ENCODE results near the gene LAMP5. TPM values are rescaled to one million over a fixed set of nuclear protein-coding genes. Genes with fewer than 3 reads are reported as not detected.

The LAMP5 gene
- polyA plus RNA-seq, 1 donor from 2014 or later: 0.43 TPM

DNA sequence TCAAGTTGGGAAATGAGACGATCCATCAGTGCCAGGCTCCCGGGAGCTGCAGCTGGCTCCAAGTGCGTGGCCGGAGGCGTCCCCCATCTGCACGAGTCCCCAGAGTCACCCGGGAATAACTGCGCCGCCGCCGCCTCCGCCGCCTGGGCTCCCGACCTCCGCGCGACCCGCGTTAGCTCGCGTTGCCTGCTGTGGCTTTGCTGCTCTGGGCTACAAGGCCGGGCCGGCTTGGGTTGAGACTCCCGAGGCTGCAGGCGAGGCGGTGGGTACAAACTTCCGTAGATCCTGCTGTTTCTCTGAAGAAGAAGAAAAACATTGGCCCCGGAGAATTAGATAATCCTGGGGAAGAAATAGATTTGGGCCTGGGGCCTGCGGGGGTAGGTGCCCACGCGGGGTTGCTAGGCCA is 7.4 kb upstream of the LAMP5 start:
- Histone ChIP-seq H3F3A (ENCODE audit: insufficient read depth, low read length, poor library complexity, severe bottlenecking) (no peaks in the 10 kb centered on the region), H3K4me3 (ENCODE audit: low read length) (peak overlapping the region; percentile 38), H2AFZ (ENCODE audit: low read depth, low read length) (no peak overlapping the region), H4K20me1 (ENCODE audit: insufficient read depth) (no peaks in the 10 kb centered on the region), H3K9ac (ENCODE audit: low read length) (no peak overlapping the region), H3K27me3 (ENCODE audit: insufficient read depth, low read depth, low read length) (peaks cover 72% of the 10 kb centered on the region), H3K9me3 (ENCODE audit: low read length) (peaks cover 6% of the 10 kb centered on the region), H3K36me3 (ENCODE audit: insufficient read depth, low read length) (no peaks in the 10 kb centered on the region), H3K79me2 (replicated peaks; ENCODE audit: insufficient read depth, low read length) (no peaks in the 10 kb centered on the region), H3K27ac (ENCODE audit: low read length) (no peak overlapping the region), H3K9me2 (ENCODE audit: insufficient read depth, low read length) (no peaks in the 10 kb centered on the region), H3K4me2 (ENCODE audit: low read length) (no peak overlapping the region)
- TF ChIP-seq, protein P1, sequence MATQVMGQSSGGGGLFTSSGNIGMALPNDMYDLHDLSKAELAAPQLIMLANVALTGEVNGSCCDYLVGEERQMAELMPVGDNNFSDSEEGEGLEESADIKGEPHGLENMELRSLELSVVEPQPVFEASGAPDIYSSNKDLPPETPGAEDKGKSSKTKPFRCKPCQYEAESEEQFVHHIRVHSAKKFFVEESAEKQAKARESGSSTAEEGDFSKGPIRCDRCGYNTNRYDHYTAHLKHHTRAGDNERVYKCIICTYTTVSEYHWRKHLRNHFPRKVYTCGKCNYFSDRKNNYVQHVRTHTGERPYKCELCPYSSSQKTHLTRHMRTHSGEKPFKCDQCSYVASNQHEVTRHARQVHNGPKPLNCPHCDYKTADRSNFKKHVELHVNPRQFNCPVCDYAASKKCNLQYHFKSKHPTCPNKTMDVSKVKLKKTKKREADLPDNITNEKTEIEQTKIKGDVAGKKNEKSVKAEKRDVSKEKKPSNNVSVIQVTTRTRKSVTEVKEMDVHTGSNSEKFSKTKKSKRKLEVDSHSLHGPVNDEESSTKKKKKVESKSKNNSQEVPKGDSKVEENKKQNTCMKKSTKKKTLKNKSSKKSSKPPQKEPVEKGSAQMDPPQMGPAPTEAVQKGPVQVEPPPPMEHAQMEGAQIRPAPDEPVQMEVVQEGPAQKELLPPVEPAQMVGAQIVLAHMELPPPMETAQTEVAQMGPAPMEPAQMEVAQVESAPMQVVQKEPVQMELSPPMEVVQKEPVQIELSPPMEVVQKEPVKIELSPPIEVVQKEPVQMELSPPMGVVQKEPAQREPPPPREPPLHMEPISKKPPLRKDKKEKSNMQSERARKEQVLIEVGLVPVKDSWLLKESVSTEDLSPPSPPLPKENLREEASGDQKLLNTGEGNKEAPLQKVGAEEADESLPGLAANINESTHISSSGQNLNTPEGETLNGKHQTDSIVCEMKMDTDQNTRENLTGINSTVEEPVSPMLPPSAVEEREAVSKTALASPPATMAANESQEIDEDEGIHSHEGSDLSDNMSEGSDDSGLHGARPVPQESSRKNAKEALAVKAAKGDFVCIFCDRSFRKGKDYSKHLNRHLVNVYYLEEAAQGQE (IDR thresholded peaks at IDR 0.05; ENCODE audit: borderline replicate concordance): no peak
- no peak for TF ChIP-seq EP300 (conservative IDR thresholded peaks at IDR 0.05; ENCODE audit: poor library complexity, severe bottlenecking)
- no peak for TF ChIP-seq EZH2 (IDR thresholded peaks at IDR 0.05; ENCODE audit: borderline replicate concordance, insufficient read depth, low read length, poor library complexity, severe bottlenecking)

DNA sequence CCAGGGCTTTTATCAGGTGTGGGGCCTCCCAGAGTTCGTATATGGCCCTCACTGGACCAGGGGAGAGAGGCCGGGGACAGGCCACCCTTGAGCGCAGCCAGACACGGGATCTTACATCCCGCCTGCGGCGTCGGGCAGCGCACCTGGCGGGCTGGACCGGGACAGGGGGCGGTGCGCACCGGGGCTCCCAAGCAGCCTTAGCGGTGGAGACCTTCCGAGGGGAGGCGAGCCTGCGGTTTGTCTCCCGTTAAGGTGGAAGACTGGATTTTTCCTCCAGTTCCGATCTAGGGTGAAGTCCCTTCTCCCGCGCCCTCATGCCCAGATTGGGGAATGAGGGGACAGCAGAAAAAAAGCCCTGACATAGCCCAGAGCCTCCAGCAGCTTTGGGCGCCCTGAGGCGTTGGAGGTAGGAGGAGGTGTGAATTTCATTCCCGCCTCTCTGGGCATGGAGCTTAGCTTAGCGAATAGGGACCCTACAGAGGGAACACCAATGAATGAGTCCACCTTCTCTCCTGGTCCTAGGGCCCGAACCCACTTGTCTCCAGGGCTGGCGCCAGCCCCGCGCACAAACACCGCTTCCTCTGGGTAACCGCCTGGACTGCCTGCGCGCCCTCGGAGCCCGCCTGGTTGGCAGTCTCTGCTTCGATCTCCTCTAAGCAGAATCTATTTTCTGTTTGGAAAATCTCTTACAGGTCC is 6.7 kb upstream of the LAMP5 start:
- Histone ChIP-seq H3K27me3 (ENCODE audit: insufficient read depth, low read depth, low read length) (peaks cover 79% of the 10 kb centered on the region), H3K9ac (ENCODE audit: low read length) (no peak overlapping the region), H3K9me2 (ENCODE audit: insufficient read depth, low read length) (no peaks in the 10 kb centered on the region), H3K9me3 (ENCODE audit: low read length) (peaks cover 6% of the 10 kb centered on the region), H3K27ac (ENCODE audit: low read length) (no peak overlapping the region), H3K4me2 (ENCODE audit: low read length) (no peak overlapping the region), H2AFZ (ENCODE audit: low read depth, low read length) (no peak overlapping the region), H3K4me3 (ENCODE audit: low read length) (peak overlapping the region; percentile 45), H3K79me2 (replicated peaks; ENCODE audit: insufficient read depth, low read length) (no peaks in the 10 kb centered on the region), H4K20me1 (ENCODE audit: insufficient read depth) (no peaks in the 10 kb centered on the region), H3K36me3 (ENCODE audit: insufficient read depth, low read length) (no peaks in the 10 kb centered on the region), H3F3A (ENCODE audit: insufficient read depth, low read length, poor library complexity, severe bottlenecking) (no peaks in the 10 kb centered on the region)
- TF ChIP-seq POLR2AphosphoS5 (IDR thresholded peaks at IDR 0.05): peak; percentile 6
- TF ChIP-seq, protein P1 (IDR thresholded peaks at IDR 0.05; ENCODE audit: borderline replicate concordance): no peak
- peak; percentile 29 for TF ChIP-seq EZH2 (IDR thresholded peaks at IDR 0.05; ENCODE audit: borderline replicate concordance, insufficient read depth, low read length, poor library complexity, severe bottlenecking)

DNA sequence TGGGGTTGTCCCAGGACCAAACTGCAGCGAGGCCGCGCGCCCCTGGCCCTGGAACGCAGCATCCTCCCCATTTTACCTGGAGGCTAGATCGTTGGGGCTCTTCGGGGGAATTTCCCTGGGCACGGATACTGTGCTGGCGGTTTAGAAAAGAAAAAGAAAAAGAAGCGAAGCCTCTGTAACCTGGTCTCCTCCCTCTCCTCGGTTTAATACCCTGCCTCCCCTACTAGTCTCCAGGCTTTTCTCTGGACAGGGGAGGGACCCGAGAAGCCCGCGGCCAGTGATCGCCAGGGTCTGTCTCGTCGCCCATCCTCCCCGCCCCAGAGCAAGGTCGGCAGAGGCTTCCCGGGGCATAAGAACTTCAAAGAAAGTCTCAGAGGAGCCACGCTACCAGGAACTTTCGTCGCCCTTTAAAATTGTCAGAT is 6.1 kb upstream of the LAMP5 start:
- Histone ChIP-seq H3K4me3 (ENCODE audit: low read length) (peak overlapping the region; percentile 45), H3K27me3 (ENCODE audit: insufficient read depth, low read depth, low read length) (peaks cover 85% of the 10 kb centered on the region)
- no peak for TF ChIP-seq SMC3 (conservative IDR thresholded peaks at IDR 0.05; ENCODE audit: poor library complexity)
- TF ChIP-seq TAF1 (IDR thresholded peaks at IDR 0.05; ENCODE audit: low read depth): no peak
- no peak for TF ChIP-seq RAD21 (conservative IDR thresholded peaks at IDR 0.05)
- no peak for TF ChIP-seq EP300 (conservative IDR thresholded peaks at IDR 0.05; ENCODE audit: poor library complexity, severe bottlenecking)
- TF ChIP-seq POLR2AphosphoS5 (IDR thresholded peaks at IDR 0.05): no peak
- no peak for TF ChIP-seq EZH2 (IDR thresholded peaks at IDR 0.05; ENCODE audit: borderline replicate concordance, insufficient read depth, low read length, poor library complexity, severe bottlenecking)
- TF ChIP-seq CTCF (IDR thresholded peaks at IDR 0.05; ENCODE audit: poor library complexity, severe bottlenecking): no peak
- no peak for TF ChIP-seq MXI1 (conservative IDR thresholded peaks at IDR 0.05; ENCODE audit: poor library complexity, severe bottlenecking)

More for the DNA sequence above, 6.1 kb upstream of the LAMP5 start:
- Histone ChIP-seq H3K4me2 (ENCODE audit: low read length) (no peak overlapping the region), H3K79me2 (replicated peaks; ENCODE audit: insufficient read depth, low read length) (no peaks in the 10 kb centered on the region), H3K9ac (ENCODE audit: low read length) (no peak overlapping the region), H2AFZ (ENCODE audit: low read depth, low read length) (no peak overlapping the region), H4K20me1 (ENCODE audit: insufficient read depth) (no peaks in the 10 kb centered on the region), H3K9me3 (ENCODE audit: low read length) (peaks cover 6% of the 10 kb centered on the region), H3K27ac (ENCODE audit: low read length) (no peak overlapping the region), H3K9me2 (ENCODE audit: insufficient read depth, low read length) (no peaks in the 10 kb centered on the region), H3F3A (ENCODE audit: insufficient read depth, low read length, poor library complexity, severe bottlenecking) (no peaks in the 10 kb centered on the region), H3K36me3 (ENCODE audit: insufficient read depth, low read length) (no peaks in the 10 kb centered on the region)
